Stimulated activated CD8-positive, alpha-beta memory T cell treated with anti-CD3 and anti-CD28 coated beads, Interleukin-4, amount 100 ng/mL, for 1 hour (primary cell): Measurements from ENCODE around the gene HOXC4.
"Not testable (repeated sequence)": the region's sequence is repeated elsewhere in the genome, so short reads cannot be mapped to it uniquely, and the experiment has no call there.

Experiments
- DNase-seq, 2 donors: peaks; one replicate each; pipeline ENCODE4 v3.0.0-alpha.2; 2020; ENCODE audit warnings: low read depth in 2 of 2, low spot score in 1 of 2

The HOXC4 gene

DNA sequence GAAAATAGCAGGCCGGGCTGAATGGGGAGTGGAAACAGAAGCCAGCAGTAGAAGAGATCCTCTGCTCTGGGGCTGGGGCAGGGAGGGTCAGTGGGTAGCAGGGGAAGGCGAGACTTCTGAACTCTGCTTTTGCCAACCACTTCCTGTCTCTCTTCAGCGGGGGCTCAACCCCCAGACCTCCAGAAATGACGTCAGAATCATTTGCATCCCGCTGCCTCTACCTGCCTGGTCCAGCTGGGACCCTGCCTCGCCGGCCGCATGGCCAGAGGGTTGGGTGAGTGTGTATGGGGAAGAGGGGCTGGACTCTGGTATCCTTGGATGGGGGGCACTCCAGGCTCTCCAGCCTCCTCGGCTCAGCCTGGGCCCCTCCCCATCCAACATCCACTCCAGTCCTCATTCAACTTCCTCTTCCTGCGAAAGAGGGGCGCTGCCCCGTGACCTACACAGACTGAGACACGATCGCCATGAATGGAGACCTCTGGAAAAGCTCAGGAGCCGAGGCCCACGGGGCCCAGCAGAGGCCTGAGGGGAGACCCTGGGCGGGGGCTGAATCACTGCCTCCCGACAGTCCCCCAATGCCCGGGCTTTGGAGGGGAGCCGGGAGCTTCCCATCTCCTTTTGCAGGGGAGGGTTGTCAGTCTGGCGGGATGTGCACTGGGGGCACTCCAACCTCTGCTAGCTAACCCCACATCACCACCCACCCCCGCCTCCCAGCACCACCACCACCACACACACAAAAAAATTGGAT is 458 bp upstream of the HOXC4 start:
- no peak for DNase-seq

DNA sequence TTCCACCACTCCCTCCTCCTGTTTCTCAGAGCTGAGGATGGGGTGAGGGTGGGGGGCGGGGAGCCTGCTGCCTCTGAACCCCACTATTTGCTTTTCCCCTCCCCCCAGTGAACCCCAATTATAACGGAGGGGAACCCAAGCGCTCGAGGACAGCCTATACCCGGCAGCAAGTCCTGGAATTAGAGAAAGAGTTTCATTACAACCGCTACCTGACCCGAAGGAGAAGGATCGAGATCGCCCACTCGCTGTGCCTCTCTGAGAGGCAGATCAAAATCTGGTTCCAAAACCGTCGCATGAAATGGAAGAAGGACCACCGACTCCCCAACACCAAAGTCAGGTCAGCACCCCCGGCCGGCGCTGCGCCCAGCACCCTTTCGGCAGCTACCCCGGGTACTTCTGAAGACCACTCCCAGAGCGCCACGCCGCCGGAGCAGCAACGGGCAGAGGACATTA is 1.1 kb downstream of the HOXC4 start:
- no peak for DNase-seq

DNA sequence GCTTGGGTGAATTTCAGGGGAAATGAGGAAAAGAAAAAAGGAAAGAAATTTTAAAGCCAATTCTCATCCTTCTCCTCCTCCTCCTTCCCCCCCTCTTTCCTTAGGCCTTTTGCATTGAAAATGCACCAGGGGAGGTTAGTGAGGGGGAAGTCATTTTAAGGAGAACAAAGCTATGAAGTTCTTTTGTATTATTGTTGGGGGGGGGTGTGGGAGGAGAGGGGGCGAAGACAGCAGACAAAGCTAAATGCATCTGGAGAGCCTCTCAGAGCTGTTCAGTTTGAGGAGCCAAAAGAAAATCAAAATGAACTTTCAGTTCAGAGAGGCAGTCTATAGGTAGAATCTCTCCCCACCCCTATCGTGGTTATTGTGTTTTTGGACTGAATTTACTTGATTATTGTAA is 1.9 kb downstream of the HOXC4 start:
- DNase-seq = no peak

GRCh38 chr12:54056110-54056509 is 2.5 kb downstream of the HOXC4 start:
- no peak for DNase-seq

GRCh38 chr12:54058128-54058768 is 4.6 kb downstream of the HOXC4 start:
- no peak for DNase-seq

- DNase-seq = no peak
Observed at GRCh38 chr12:54059668-54060067, 6.0 kb downstream of the HOXC4 start.

GRCh38 chr12:54060174-54060974 is 6.7 kb downstream of the HOXC4 start:
- no peak for DNase-seq

GRCh38 chr12:54060975-54061778 is 7.5 kb downstream of the HOXC4 start:
- no peak for DNase-seq

- DNase-seq = no peak
Observed at GRCh38 chr12:54065677-54066076, 12.0 kb downstream of the HOXC4 start.

DNA sequence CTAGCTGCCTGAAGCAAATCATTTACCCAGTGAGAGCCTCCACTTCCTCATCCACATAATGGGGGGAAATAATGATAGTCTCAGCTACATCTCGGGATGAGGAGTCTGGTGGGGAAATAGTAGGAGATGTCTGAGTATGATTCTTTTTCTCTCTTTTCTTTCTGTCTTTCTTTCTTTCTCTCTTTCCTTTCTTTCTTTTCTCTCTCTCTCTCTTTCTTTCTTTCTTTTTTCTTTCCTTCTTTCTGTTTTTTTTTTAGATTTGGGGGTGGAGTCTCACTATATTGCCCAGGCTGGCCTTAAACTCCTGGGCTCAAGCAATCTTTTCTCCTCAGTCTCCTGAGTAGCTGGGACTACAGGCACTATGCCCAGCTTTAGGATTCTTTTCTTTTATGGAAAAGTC is 12.8 kb downstream of the HOXC4 start:
- DNase-seq = no peak

GRCh38 chr12:54068418-54069070 is 14.9 kb downstream of the HOXC4 start:
- no peak for DNase-seq

GRCh38 chr12:54071942-54072341 is 18.3 kb downstream of the HOXC4 start:
- no peak for DNase-seq

DNA sequence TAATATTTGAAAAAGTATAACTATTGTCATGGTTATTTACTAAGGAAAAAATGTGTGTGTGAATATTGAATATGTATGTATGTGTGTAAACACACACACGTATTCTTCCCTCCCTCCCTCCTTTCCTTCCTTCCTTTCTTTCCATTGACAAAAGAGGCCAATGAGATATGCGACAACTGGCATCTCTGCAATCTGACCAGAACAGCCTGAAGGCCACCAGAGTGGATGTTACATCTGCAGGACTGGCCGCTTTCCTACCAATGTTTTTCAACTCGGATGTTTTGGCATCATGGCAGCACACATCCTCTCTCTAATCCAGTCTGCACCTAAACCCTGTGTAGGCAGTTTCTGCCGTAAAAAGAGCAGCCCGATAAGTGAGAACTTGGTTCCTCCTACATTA is 20.7 kb downstream of the HOXC4 start:
- no peak for DNase-seq

DNA sequence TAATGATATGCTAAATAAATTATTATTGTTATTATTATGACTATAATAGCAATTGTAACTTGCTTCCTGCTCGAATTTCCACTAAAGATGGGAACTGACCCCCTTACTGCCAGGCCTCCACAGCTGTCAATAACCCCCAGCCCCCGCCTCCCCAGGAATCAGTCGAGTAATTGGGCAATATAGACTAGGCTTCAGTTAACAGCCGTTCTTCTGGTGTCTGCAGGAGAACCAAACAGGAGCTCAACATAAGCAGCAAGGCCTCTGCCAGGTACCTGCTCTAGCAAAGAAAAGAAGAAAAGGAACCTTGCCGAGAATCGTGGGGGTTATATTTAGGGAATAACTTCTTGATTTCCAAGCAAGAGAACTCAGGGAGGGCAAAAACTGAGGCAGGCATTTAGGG is 21.8 kb downstream of the HOXC4 start:
- DNase-seq = no peak

- DNase-seq = no peak
Observed at GRCh38 chr12:54075974-54076373, 22.3 kb downstream of the HOXC4 start.

DNA sequence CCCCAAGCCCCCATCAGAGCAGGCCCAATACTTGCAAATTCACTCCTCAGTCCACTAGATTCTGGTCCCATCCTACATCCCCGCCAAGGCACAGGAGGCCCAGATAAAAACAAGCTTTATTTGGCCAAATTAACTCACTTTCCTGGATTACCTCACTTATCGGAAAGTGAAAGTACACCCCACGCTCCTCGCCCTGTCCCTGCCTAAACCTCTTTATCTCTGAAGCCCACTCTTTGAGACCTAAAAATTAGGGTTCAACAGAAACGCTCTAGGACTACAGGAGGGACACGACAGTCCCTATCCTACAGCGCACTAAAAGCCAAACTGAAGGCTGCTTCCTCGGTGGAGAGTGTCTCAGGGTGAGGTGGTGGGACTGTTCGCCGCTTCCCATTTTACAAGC is 24.2 kb downstream of the HOXC4 start:
- DNase-seq = not testable (repeated sequence)

DNA sequence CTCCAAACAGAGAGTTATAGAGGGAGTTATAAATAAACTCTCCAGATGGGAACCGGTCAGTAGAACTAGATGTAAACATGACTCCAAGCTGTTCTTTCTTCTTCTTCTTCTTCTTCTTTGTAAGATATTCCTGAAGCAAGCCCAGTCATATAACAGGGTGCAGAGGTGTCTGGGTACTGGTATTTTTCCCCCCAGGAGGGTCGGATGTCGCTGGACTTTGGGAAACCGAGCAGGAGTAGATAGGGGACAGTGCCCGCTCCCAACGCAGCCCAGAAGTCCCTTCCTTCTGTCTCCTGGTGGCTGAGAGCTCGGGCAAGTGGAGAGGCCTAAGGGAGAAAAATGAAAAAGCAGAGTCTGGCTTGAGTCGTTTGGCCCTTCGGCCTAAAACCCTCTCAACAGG is 25.5 kb downstream of the HOXC4 start:
- DNase-seq = not testable (repeated sequence)

GRCh38 chr12:54080008-54080924 is 26.6 kb downstream of the HOXC4 start:
- DNase-seq = not testable (repeated sequence)

DNA sequence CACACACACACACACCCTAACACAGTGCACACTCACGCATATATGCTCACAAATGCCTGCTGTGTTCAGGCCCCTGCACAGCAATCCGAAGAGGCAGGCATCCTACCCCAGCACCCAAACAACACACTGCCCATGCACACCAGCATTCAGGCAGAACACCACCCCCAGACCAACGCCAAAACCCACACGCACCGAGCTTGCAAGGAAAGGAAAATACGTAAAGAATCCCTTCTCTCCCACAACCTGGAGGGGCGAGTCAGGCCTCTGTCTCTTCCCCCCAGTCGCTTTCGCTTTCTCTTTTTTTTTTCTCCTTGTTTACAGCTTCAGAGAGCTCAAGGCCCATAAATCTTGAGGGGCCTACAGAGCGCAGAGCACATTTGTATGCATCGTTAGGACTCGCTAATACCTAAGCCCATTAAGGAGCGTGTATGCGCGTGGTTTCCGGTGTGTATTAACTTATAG is 27.4 kb downstream of the HOXC4 start:
- DNase-seq = not testable (repeated sequence)
